HG02610 (cell line): Measurements from ENCODE around the gene NUDT1.

ENCODE experiments used
- ATAC-seq: cut with Tn5 transposase; IDR thresholded peaks from one replicate; pipeline ENCODE4 v1.9.1; 2021; ENCODE audit warnings: mild to moderate bottlenecking, moderate library complexity; ENCODE audit not compliant: unreplicated experiment

Gene NUDT1

DNA sequence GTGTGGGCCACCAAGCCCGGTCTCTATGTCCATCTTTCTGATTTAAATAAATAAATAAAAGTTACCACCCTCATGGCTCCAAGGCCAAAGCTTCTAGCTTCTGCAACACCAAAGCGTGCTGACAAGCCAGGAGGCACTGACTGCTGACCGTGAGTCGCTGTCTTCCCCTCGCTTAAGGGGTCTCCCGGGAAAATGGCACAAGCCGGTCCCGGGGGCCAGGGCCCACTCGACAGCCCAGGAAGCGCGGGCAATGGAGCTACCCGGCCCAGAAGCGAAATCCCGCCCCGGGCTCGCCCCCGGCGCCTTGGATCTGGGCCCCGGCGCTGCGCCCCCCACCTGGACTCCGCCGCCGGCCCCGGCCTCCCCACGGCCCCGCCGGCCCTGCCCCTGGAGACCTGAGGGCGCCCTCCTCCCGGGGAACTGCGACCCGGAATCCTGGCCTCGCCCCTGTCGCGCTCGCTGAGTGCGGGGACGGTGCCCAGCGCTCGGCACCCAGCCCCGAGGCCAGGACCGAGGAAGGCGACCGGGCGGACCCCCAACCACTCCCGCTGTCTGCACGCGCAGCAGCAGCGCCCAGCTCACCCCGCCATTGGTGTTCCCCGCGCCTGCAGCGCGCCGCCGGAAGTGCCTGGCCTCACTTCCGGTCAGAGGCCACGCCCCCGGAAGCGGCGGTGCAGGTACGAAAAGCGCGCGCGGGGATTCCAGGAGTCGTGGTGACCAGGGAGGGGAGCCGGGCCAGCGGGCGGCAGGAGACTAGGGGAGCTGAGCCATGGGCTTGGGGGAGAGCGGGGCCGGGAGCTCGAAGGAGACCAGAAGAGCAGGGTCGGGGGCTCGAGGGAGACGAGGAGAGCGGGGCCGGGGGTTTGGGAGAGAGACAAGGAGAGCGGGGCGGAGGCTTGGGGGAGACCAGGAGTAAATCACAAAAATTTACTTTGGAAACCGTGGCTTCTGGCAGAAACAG is at the start of gene NUDT1, which contains the start of gene MRM2:
NUDT1 (plus strand) TSS at position 647 of the 961 bp plus-strand sequence. CDS start 2,349 bp downstream, outside the sequence.
MRM2 (minus strand) TSS at position 626 of the 961 bp plus-strand sequence; CDS start at position 590, 36 bp downstream.
- peak; percentile 52 for ATAC-seq

DNA sequence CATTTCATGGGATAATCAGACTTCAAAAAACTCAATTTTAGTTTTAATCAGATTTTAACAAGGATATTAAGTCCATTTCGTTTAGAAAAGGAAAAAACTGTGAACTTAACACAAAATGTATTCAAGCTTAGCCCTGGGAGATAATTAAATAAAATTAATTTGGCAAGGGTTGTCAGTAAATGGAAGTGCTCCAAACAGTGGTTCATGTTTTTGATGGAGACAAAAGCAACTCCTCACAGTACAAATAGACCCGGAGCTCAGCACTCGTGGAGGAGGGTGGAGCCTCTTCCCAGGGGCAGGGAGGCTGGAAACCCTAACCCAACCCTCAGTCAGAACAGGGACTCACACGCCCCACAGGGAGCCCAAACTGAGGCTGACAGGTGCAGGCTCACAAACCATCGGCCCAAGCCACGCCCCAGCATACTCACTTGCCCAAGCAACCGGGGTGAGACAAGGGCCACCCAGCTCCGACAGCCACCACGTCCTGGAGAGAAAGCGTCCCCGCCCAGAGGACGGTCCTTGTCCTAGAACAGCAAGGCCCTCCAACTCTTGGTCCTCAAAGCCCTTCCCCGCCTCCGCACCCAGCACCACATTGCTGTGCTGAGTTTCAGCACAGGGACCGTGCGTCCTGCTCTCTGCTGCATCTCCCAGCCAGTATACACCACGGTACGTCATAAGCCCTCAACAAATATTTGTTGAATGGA is 49.0 kb upstream of the NUDT1 start:
- no peak for ATAC-seq

DNA sequence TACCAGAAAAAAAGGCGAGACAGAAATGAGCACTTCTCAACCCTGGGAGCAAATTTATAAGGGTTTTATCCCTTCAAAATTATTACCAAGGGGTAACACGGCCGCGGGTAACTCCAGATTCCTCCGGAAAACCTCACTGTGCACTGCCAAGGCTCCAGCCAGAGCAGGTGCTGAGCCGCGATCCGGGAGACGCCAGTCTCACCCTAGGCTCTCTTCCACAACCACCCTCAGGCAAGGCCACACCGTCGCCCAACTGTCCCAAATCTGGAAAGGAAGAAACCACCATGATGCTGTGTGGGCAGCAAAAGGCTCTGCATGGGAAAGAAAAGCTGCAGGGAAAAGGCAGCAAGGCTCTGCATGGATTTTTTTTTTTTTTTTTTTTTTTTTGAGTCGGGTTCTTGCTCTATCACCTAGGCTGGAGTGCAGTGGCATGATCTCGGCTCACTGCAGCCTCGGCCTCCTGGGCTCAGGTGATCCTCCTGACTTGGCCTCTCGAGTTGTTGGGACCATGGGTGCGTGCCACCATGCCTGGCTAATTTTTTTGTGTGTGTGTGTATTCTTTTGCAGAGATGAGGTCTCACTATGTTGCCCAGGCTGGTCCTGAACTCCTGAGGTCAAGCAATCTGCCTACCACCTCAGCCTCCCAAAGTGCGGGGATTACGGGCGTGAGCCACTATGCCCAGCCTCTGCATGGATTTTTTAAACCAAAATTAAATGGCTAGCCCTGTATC is 48.3 kb upstream of the NUDT1 start:
- no peak for ATAC-seq

DNA sequence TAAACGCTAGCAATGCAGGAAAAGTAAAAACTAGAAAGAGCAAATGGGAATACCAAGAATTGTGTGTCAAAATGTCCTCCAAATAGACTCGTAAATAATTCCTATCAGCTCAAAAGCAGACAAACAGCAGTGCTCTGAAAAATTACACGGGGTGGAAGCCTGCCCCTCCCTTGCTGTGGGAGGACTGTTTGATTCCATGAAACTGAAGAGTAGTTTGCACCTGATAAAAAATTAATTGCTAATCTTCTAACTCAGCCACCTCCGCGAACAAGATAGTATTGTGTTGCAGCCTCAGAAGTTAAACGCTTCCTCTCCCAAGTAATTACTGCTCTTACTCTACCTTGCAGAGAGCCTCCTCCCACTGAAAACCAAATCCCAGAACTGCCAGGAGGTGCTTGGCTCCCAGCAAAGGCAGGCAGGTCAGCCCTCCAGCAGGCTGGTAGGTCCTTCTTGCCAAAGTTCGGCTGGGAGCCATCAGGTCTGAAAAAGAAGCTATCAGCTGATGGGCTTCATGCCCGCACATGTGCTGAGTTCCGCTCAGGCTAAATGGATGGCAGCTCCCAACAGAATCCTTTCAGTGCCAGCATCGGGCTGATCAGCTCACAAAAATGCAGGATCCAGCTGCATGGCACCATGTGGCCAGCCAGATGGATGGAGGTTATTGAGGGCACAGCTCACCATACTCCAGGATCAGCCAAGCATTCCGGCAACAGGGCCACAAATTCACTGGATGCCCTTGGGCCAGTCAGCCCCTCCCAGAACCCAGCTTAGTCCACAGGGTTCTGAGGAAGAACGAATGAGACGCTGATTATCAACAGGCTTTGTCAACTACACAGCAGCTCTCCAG is 46.4 kb upstream of the NUDT1 start:
- no peak for ATAC-seq

DNA sequence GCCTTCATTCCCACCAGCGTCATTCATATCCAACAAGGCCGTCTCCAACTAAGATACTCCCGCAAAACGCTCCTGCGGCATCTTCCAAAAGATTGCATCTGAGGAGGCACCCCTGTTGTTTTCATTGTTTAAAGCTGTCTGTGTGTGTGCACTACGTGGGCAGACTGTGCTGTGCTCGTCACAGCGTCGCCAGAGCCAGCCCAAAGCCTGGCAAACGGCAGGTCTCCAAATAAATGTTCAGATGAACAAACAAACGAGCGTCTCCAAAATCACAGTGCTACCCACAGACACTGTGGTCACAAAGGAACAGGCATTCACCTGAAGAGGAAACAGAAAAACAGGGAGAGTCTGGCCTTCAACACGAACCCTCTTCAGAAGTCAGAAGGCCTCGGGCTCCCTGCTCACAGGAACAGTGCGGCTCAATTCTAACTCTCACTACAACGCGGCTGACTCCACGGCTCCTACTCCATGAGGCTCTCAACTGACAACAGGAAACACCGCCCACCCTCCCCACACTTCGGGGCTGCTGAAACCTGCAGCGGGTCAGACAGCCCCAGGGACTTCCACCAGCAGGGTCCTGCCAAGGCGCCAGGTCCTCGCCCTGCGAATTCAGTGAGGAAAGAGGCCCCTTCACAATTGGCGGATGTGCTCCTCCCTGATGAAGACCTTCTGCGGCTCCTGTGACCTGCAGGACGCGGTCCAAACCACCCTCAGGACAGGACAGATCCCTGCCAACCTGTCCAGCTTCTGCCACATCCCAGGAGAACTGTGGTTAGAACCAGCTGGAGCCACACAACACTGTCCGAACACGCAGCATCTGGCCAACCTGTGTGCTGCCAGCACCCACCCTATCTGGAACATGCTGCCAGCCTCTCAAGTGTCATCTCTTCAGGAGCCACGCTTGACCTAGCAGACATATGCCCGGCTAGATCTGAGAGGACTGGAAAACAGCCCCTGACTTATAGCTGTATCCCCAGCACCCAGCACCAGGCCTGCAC is 45.3 kb upstream of the NUDT1 start:
- ATAC-seq: no peak

DNA sequence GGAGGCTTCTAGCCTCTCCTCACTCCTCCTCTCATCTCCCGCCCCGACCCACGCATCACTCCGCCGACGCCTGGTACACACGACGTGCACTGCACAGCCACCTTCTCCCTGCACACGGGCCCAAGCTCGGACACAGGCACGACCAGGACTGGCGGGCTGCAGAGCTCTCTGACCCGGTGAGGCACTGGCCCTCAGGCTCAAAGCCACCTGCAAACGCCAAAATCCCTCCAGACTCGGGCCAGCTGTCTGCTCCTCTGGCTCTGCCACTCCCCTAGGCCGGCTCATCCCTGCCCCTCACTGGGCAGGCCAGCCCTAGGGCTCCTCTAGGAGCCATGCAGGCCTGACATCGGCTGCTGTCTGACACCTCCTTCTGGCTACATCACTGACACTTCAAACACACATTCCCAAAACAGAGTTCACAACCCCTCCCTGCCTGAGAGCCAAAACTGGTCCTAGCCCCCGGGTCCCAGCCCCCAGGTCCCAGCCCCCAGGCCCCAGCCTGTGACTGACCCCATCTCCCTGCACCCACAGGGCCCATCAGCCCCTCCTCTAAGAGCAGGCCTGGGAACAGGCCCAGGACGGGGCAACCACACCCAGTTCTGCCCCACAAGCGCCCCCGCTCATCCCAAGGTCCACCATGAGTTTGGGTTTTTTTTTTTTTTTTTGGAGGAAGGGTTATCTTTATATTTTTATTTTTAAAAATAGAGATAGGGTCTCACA is 44.4 kb upstream of the NUDT1 start:
- no peak for ATAC-seq

DNA sequence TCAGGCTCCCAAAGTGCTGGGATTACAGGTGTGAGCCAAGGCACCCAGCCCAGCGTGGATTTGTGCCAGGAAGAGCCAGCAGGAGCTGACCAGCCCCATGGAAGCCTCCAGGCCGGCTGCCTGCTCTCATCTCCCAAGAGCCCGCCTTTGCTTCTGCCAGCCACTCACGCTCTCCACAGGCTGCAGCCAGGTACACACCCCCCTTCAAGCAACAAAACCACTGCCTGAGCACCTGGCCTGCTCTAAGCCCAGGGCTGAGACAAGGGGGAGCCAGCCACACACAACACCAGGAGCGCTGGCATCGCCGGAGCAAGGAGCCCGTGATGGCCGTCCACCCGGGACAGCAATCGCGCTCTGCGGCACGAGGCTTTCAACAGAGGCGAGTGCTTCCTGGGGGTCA is 43.8 kb upstream of the NUDT1 start:
- no peak for ATAC-seq

DNA sequence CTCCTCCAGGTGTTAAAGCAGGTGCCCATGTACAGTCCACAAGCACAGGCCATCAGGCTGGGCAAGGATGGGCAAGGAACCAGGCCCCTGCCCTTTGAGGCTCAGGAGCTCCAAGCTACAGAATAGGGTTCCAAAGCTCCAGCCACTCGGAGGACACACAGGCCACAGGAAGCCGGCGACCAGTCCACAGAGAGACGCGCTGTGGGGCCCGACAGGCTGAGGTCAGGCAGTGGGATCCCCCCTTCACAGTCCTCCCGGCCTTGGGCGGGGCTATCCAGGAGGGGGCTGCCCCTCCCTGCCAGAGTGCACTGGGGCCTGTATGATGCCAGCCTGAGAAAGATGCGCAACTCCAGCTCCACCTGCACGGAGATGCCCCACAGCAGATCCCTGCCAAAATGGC is 43.3 kb upstream of the NUDT1 start:
- no peak for ATAC-seq

DNA sequence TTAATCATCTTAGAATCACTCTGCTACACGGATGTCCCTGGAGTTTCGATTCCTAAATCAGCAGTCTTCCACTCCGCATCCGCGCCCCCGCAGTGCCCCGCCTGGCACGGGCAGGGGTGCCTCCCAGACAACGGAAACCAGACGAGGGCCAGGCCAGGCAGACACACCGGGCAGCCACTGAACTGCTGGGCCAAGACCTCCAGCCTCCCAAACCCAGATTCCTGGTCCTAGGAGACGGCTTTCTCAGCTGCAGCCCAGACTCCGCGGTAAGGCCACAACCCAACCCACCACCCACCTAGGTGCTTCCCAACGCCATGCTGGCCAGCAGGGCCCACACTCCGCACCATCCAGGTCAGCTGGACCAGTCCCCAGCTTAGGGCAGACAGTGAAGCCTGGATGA is 42.5 kb upstream of the NUDT1 start:
- no peak for ATAC-seq

DNA sequence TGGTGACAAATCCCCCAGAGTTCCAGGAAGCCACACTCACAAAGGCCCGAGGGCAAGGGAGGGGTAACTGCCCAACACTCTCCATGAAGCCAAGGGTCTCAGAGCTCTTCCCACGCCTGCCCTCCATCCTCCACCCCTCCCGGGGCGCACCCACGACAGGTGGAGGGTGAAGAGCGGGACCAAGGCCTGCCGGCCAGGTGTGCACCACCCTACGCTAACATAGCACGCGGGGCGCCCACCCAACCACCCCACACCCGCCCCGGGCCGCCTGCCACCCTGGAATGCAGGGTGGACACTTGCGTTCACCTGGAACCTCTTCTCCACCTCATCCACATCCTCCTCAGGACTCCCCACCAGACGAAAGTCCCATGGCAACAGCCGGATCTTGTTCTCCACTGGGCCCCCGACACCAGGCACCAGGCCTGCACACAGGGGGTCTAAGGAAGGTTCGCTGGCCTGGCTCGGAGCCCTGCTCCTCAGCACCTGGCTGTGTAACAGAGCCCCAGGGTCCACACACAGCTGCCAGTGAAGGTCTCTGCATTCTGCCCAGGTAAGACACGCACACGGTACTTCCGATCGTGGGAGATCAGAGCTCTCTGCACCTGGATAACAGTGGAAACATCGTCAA is 42.0 kb upstream of the NUDT1 start:
- no peak for ATAC-seq

DNA sequence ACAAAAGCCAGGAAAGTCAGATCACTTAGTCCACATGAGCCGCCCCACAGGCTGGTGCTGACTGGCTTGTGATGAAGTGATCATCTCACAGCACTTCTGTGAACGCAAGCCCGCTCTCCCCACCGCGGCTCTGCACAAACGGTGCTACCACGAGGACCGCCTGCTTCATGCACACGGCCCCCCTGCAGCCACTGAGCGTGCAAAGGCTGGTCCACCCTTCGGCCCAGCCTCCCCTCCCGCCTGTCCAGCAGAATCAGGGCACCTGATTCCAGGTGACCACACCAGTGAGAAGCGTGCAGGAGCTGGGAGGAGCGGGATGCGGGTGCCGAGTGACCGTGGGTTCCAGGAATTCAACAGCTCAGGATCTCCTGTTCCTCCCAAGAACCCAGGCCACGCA is 41.4 kb upstream of the NUDT1 start:
- ATAC-seq: no peak

DNA sequence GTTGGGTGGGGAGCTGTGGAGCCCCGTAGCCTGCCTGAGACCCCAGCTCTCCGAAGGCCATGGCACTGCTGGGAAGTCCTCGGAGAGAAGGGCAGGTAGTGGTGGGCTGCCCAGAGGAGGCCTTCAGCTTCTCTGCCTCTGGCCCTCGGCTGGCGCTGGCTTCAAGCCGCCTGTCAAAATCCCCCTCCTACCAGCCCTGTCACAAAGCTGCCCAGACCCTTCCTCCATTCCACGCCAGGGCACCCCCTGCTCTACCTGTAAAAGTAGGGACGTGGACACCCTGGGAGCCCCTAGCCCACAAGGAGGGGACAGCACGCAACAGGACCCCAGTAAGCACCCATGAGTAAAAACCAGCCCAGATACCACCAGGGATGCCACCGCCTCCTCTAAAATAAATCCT is 40.9 kb upstream of the NUDT1 start:
- no peak for ATAC-seq

DNA sequence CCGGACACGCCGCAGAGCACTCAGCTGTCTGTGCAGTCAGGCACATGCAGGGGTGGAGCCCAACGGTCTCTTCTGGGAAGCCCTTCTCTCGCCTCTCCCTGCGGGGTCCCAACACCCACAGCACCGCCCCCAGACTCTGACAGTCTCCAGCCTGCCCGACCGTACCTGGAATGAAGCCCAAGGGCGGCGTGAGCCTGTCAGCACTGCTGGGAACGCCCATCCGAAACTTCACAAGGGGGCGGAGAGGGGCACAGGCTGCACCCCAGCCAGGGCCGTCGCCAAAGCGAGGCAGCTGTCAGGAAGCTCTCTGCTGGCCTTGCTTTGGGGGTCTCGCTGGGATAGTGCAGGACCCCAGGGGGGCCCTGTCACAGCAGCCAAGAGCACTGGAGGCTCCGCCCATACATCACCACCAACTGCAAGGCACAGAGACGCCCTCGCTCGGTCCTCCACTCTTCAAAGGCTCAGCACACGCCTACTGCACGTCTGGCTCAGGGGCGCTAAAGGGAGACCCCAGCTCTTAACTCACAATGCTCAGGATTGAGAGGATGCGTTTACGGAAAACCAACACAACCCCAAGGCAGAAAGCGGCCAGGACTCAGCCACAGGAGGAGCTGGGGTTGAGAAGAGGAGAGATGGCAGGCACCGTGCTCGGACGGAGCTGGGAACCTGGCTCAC is 40.2 kb upstream of the NUDT1 start:
- ATAC-seq: no peak

DNA sequence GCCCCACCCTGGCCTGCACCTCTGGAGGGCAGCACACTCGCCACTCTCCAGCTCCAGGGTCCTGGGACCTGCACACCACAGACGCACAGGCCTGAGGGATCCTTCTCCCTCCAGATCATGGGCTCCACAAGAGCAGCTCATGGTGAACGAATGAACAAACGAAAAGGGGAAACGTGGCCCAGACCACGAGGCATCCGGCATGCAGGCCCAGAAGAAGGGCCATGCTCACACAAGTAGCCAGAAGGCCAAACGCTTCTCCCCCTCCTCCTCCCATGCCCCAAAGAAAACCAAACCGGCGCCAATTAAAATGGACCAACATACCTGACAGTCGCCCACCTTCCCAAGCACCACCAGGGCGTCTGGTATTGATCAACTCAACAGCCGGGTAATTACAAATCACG is 39.7 kb upstream of the NUDT1 start:
- ATAC-seq: no peak

DNA sequence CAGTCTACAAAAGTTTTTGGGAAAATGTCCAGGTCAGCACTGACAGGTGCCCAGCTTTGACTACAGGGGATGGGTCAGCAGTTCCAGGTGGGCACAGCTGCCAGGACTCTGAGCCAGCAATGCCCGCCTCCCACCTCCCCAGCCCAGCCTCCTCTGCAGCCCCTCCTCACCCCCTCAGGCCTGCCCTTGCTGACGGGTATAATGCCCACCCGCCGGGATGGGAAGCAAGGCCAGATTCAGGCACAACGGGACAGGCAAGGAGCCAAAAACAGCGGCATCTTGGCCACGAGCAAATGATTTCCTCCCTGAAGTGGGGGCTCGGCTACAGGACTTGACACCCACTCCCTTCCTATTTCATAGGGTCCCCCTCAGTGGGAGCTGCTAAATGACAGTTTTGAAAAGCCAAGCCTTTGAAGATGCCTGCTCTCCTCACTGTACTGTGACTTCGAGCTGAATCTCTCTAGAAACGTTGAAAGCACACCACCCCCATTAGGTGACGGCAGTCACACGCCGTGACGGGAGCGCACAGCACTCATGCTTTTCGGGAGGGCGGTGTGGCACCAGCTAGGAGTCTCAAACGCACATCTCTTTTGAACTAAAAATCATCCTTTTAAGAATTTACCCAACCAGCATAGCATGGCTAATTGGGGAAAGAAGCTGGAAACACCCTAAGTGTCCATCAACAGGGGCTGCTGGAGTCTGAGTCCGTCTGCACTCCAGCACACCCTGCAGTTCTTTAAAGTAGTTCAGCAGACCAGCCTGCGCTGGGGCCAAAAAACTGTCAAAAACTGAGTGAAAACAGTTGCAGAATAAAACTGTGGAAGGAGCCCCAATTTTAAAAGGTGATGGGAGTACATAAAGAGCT is 38.9 kb upstream of the NUDT1 start:
- no peak for ATAC-seq

DNA sequence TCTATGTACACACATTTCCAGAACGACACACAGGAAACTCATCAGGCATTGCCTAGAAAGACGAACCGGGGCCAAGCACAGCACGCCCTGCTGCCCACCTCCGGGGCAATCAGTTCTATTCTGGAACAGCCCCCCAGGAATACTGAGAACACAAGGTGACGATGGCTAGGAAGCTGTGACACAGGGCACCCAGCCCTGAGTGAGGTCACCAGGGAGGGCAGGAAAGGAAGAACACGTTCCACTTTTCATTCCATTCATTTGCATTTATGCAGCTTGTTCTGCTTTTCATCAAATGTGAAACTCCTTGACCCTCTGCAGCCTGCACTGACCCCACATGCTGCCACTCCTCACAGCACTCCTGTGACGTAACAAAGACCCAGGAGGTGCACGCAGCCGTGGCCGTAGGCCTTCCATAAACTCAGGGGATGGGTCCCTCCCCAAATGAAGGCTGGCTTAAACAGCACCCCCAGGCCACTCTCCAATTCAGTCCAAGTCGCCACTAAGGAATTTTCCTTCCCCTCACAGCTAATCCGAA is 38.2 kb upstream of the NUDT1 start:
- no peak for ATAC-seq
